Hematopoietic multipotent progenitor cell treated with erythropoietin and hydrocortisone succinate and interleukin-3 and kit ligand, for 4 days (in vitro differentiated cells): ENCODE measurements around the gene CDHR5.
"Not testable (repeated sequence)": the region's sequence is repeated elsewhere in the genome, so short reads cannot be mapped to it uniquely, and the experiment has no call there.

Experiments
- DNase-seq: peaks from one replicate; pipeline ENCODE4 v3.0.0-alpha.2; 2015

CDHR5 gene, protein sequence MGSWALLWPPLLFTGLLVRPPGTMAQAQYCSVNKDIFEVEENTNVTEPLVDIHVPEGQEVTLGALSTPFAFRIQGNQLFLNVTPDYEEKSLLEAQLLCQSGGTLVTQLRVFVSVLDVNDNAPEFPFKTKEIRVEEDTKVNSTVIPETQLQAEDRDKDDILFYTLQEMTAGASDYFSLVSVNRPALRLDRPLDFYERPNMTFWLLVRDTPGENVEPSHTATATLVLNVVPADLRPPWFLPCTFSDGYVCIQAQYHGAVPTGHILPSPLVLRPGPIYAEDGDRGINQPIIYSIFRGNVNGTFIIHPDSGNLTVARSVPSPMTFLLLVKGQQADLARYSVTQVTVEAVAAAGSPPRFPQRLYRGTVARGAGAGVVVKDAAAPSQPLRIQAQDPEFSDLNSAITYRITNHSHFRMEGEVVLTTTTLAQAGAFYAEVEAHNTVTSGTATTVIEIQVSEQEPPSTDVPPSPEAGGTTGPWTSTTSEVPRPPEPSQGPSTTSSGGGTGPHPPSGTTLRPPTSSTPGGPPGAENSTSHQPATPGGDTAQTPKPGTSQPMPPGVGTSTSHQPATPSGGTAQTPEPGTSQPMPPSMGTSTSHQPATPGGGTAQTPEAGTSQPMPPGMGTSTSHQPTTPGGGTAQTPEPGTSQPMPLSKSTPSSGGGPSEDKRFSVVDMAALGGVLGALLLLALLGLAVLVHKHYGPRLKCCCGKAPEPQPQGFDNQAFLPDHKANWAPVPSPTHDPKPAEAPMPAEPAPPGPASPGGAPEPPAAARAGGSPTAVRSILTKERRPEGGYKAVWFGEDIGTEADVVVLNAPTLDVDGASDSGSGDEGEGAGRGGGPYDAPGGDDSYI

DNA sequence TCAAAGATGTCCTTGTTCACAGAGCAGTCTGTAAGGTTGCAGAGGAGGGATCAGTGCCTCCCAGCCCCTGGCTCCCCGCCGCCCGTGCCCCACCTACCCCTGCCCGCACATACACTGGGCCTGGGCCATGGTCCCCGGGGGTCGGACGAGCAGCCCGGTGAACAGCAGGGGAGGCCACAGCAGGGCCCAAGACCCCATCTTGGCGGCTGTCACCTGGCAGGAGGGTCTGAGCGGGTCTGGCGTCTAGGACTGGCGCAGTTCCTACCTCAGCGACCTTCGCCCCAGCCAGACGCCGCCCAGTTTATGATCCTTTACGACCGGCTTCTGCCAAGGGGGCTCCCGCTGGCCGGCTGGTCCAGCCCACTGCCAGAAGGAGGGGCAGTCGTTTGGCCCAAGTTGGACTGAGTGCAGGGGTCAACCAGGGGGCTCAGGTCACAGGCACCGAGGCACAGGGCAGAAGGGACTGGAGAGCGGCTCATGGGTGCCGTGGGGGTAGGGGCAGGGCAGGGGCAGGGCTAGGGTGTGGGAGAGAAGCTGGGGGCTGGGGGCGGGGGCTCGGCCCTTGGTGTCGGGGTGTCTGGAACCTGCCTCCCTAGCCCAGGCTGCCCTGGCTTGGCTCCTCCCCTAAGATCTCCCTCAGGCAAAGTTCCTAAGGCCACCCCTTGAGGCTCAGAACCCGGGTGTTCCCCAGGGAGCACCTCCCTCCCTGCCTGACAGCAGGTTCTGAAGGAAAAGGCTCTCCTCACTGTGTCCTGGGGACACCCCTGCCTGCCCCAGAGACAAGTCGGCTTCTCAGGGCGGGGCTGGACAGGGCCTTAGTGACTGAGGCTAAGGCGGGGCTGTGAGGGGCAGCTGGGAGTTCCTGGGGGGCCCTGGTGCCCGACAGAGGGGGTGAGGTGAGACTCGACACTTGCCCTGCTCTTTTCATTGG is at the start of gene CDHR5:
CDHR5 (minus strand) TSS at position 251 of the 931 bp plus-strand sequence; CDS start at position 198, 53 bp downstream.
- DNase-seq: no peak

DNA sequence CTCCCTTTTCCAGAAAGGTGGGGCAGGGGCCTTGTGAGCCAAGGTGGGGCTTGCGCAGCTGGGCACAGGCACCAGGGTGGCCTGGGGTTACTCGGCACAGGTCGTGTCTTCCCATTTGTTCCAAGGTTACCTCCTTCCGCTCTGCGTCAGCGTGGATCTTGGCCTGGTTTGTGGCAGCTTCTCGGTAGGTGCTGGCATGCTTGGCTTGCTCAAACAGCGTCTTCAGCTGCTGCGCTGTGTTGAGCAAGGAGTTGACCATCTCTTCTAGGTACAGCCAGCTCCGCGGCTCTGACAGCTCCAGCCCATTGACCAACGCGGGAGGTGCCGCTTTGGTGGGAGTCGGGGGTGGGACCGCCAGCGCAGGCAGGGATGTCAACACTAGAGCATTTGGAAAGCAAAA is 49.7 kb upstream of the CDHR5 start:
- DNase-seq: no peak

DNA sequence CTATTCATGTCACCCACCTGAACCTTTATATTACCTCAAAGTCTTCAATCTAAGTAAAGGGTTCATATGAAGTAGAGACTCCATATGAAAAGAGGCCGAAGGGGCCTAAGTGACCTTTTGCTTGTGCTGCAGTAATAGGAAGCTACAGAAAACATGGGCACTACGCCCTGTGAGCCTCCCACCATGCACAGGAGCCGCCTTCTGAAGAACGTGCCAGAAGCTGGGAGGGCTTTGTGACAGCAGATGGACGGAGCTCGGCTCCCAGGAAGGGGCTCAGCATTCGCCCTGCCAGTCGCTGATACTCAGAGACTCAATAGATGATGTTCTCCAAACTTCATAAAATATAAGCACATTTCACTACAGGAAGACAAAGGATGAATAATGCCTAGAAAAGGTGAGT is 49.1 kb upstream of the CDHR5 start:
- no peak for DNase-seq

DNA sequence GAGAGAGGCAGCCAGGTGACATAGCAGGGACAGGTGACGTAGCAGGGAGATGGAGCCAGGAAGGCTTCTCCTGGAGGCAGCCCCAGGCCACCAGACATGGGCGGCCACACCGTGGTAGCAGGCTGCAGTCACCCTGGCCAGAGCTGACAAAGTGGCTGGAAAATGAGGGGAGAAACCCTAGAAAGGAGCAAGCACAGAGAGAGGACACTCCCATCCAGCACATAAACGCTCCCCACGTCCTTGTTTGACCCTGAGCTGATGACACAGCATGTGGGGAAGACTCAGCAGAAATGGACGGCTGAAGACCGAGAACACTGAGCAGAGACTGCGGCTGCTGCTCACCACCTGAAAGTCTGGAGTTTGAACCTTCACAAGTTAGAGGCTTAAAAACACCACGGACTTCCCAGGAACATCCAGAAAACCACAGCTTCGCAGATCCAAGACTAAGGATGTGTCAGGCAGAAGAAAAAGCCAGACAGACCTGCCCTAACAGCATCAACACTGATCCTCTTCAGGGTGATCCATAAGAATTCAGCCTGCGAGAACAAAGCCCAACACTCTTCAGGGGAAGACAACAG is 41.0 kb upstream of the CDHR5 start:
- peak; percentile 76 for DNase-seq

DNA sequence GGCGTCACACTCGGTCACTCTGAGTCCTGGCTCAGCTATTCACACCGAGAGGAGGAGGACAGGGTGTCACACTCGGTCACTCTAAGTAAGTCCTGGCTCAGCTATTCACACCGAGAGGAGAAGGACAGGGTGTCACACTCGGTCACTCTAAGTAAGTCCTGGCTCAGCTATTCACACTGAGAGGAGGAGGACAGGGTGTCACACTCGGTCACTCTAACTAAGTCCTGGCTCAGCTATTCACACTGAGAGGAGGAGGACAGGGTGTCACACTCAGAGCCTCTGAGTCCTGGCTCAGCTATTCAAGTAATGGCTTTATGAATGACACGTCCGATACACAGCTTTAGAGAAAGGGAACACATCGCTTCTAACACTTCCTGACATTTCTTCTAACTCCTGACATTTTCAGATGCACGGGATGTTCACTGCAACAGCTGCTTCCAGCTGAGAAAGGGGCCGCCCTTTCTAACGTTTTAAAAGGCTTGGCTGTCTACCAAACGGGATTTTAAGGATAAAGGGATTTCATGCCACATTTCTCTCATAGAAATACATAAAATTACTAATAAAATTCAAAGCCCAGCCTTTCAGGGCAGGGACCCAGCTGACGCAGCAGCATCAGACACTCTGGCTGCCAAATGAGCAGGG is 40.4 kb upstream of the CDHR5 start:
- no peak for DNase-seq

DNA sequence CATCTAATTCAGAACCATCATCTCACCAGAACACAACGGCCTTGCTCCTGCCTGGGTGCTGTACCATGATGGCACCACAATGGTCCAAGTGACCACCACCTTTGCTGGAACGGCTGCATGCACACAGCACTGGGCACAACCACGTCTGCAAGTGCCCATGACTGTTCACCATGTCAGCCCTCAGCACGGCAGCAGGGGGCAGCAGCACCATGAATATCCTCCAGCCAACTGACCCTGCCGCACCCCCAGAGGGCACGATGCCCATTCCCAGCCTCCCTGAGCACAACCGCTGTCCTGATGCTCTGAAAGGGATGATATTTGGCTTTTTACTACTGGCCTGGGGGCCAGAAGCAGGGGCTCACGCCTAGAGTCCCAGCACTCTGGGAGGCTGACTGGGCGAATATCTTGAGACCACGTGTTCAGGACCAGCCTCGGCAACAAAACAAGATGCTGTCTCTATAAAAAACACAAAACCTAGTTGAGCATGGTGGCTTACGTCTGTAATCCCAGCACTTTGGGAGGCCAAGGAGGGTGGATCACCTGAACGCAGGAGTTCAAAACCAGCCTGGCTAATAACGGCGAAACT is 38.0 kb upstream of the CDHR5 start:
- peak; percentile 74 for DNase-seq

DNA sequence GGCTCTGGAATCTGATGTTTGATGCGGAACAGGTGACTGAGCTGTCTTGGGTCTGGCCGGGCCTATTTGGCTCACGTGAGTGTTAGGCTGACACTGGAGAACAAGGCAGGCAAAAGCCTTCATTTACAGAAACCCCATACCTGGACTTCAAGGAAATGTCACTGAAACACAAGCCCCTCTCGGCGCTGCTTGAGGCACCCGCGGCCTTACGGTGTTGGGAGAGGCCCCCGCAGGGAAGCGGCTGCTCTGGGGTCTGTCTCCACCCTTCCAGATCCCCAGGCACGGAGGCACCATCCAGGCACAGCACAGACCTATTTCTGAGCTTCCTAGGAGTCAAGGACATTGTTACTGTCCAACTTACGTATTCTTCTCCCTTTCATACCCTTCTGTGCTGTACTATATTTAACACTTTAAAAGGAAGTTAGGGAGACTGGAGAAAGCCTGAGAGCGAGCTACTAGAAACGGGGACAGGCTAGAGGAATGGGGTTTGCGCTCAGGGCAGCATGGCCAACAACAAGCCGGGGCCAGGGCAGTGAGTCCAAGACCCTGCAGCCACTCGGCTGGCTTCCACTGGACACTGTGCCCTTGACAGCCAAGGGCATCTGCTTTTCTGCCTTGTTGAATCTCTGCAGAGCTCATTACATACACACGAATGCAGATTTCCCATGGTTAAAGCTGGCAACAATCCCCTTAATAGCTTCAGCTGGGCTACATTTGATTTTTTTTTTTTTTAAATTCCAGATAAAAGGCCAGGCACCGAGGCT is 36.1 kb upstream of the CDHR5 start:
- DNase-seq: no peak

DNA sequence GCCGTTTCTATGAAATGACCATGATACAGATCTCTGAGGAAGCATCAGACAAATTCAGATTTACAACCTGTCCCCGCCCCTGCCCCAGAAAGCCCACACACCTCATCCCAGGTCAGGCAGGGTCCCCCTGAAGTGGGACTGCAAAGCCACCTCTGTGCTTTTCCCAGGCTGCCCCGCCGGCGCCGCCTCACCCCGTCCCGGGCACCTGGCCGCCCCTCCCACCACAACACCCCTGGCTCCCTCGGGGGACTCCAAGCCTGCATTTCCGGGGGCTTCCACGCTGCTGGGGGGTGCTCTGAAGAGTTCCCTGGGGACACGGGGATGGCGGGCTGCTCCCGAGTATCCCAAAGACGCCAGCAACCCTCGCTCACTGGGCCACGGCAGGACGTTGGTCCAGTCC is 35.5 kb upstream of the CDHR5 start:
- no peak for DNase-seq

DNA sequence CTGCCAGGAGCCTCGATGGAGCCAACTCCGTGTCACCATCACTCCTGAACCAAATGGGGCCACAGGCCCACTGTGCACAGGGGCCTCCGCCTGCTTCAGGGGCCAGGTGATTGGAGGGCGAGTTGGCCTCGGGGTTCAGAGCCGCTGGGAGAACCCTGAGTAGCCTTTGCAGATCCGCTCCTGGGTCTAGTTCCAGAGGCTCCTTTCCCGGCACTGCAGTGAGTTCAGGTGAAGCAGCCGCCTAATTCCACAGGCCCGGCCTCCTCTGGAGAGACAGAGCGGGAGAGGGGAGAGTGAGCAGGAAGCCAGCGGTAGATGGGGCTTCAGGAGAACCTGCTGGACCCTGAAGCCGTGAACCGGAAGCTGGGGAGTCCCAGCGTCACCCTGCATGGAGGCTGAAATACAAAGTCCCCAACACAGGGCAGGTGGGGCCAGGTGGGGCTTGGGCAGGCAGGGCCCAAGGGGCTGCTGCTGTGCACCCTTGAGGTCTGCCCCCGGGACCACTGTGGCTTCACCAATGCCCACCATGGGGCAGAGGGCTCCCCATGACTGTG is 34.9 kb upstream of the CDHR5 start:
- DNase-seq: no peak

DNA sequence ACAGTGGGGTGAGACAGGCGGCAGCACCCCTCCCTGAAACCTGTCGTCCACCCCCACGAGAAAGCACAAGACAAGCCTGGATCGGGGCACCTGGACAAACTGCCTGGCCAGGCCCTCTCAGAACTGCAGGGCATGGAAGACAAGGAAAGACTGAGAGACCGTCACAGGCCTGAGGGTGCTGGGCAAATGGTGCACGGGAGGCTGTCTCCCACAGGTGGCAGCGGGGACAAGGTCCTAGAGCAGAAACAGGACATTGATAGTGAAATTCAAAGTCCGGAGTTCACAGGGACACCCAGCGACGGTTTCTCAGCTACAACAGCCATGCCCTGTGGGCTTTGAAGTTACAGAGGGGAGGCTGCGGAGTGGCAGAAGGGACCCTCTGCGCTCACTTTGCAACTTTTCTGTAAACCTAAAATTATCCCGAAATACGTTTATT is 33.0 kb upstream of the CDHR5 start:
- no peak for DNase-seq

DNA sequence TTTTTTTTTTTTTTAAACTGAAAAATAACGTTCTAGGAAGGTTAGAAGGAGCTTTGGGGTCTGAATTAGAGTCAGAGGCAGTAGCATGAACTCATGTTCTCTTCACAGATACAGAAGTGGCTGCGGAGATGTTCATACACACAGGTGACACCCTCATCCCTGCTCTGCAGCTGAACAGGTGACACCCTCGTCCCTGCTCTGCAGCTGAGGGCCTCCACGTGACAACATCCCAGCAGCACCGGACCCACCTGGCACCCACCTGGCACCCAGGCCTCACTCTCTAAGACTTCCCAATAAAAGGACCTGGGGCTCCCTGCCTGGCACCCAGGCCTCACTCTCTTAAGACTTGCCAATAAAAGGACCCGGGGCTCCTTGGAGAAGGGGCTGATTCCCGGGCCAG is 32.1 kb upstream of the CDHR5 start:
- DNase-seq: no peak

DNA sequence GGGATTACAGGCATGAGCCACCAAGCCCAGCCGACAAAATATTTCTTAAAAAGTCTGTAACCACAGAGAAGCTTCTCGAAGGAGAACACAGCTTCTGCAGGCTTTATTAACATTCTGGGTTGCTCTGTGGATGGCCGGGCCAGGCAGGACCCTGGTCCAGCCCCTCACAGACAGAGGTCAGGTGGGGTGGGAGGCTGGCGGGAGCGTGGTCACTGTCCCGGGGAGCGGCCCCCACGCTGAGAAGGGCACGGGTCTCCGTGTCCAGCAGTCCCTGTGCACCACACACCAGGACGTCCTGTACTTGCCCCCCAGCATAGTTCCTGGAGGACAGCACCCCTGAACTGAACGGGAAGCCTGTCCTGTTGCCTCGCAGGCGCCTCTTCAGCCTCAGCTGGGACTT is 31.7 kb upstream of the CDHR5 start:
- no peak for DNase-seq

DNA sequence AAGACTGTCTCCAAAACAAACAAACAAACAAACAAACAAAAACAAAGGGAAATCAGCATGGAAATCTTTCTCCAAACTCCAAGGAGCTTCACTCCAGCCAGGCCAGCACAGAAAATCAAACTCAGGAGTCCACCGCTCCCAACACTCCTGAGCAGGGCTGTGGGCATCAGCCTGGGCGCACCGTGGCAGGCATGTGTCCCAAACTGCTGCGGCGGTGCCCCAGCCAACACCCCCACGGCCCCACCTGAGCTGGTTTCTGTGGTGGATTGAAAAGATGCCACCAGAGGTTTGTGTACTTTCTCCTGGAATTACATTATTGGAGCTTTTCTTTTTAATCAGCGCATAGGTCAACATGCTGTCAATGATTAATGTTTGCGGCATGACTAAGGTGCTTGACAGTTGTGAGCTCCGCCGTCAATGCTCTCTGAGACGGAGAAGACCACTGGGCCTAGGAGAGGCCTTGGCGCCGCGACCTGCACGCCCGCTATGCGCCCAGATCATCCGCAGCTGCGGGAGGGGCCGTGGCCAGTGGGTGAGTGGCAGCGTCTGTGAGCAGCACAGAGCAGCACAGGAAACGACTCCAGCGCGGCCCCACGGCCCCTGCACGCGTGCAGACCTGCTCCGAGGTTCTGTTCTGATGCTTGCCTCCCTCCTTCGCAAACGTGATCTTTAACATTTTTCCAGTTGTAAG is 30.4 kb upstream of the CDHR5 start:
- DNase-seq: no peak

DNA sequence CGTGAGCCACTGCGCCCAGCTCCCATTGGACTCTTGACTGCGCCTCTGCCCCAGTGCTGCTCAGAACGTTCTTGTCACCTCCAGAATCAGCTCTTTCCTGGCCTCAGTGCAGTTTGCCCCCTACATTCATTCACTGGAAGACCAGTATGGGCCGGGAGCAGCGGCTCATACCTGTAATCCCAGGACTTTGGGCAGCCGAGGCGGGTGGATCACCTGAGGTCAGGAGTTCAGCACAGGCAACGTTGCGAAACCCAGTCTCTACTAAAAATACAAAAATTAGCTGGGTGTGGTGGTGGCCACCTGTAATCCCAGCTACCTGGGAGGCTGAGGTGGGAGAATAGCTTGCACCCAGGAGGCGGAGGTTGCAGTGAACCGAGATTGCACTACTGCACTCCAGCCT is 29.7 kb upstream of the CDHR5 start:
- not testable (repeated sequence) for DNase-seq

DNA sequence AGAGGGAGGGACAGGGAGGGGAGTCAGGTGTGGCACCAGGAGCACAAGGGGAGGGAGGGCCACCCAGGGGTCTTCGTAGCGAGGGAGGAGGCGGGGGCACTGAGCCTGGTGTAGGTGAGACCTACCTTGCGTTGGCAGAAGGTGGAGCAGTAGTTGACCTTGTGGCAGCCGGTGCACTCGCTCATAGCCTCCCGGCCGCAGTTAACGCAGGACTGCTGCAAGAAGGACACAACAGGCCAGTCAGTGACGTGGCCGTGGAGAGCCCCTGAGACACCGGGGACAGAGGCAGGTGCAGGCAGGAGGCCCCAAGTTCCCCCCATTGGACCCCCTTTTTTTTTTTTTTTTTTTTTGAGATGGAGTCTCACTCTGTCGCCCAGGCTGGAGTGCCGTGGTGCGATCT is 29.1 kb upstream of the CDHR5 start:
- DNase-seq: no peak

DNA sequence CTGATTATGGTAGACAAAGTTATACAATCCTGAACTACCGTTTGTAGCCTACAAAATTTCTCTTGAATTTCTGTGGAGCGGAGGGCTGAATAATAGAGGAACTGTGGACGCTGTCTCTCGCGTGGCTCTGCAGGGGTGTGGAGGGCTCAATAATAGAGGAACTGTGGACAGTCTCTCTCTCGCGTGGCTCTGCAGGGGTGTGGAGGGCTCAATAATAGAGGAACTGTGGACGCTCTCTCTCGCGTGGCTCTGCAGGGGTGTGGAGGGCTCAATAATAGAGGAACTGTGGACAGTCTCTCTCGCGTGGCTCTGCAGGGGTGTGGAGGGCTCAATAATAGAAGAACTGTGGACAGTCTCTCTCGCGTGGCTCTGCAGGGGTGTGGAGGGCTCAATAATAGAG is 28.4 kb upstream of the CDHR5 start:
- DNase-seq: not testable (repeated sequence)

DNA sequence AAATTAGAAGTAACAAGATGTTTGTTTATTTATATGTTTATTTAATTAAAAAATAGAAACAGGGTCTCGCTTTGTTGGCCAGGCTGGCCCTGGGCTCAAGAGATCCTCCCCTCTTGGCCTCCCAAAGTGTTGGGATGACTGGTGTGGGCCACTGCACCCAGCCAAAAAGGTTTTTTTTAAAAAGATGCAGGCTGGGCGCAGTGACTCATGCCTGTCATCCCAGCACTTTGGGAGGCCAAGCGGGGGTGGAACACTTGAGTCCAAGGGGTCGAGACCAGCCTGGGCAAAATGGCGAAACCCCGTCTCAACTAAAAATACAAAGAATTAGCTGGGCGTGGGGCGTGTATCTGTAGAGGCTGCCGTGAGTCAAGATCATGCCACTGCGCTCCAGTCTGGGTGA is 25.7 kb upstream of the CDHR5 start:
- no peak for DNase-seq

DNA sequence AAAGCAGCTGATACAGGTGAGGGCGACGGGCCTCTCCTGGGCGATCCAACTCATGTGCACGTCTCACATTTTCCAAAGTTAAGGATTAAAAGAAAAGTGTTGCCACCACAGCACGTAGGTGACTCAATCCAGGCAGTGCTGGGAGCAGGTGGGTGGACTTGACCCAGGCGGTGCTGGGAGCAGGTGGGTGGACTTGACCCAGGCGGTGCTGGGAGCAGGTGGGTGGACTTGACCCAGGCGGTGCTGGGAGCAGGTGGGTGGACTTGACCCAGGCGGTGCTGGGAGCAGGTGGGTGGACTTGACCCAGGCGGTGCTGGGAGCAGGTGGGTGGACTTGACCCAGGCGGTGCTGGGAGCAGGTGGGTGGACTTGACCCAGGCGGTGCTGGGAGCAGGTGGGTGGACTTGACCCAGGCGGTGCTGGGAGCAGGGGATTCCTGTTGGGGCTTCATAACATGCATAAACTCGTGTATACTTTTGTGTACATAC is 23.0 kb upstream of the CDHR5 start:
- DNase-seq: not testable (repeated sequence)

DNA sequence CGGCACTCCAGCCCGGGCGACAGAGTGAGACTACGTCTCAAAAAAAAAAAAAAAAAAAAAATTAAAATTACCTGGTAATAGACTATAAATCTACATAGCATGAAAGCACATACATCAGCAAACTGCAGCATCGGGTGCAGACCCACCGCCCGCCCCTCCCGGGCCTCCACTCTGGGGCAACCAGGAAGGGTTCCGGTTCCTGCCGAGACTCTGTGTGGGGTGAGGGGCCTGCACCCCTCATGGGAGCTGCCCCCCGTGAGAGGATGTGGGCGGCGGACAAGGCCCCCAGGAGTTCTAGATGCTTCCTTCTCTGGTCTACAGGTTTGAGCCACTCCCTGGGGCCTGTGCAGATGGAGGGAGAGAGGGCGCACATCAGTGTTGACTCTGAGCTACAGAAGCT is 21.5 kb upstream of the CDHR5 start:
- DNase-seq: no peak

DNA sequence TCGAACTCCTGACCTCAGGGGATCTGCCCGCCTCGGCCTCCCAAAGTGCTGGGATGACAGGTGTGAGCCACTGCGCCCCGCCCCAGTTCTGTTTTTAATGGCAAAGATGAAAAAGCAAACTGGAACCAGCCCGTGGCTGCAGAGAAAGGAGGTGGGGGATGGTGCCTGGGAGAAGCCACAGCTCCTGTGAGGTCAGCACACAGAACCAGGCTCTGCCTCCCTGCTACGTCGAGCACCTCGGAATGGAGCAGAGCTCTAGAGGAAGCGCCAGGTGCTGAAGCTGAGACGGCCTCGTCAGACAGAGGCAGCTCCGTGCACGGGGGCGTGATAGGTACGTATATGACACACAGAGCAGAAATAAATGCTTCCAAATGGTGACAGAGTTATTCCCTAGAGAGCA is 20.8 kb upstream of the CDHR5 start:
- DNase-seq: no peak
